TTC549 (cell line): Measurements from ENCODE around the gene TMPRSS6.

ENCODE experiments used
- FAIRE-seq: peaks from 2 replicates; lab custom pipeline; 2012; peaks lifted over from hg19 to GRCh38; lab: Jason Lieb, UNC

The TMPRSS6 gene

GRCh38 chr22:37140686-37141323 is 31.3 kb upstream of the TMPRSS6 start:
- no peak for FAIRE-seq

GRCh38 chr22:37139762-37140161 is 30.2 kb upstream of the TMPRSS6 start:
- FAIRE-seq = no peak

- no peak for FAIRE-seq
Measured at GRCh38 chr22:37138849-37139561, 29.5 kb upstream of the TMPRSS6 start.

- FAIRE-seq = no peak
Measured at GRCh38 chr22:37137903-37138665, 28.6 kb upstream of the TMPRSS6 start.

- FAIRE-seq = no peak
Measured at GRCh38 chr22:37137131-37137530, 27.6 kb upstream of the TMPRSS6 start.

- FAIRE-seq = no peak
Measured at GRCh38 chr22:37135023-37135422, 25.5 kb upstream of the TMPRSS6 start.

- FAIRE-seq = no peak
Measured at GRCh38 chr22:37133304-37134018, 23.9 kb upstream of the TMPRSS6 start.

GRCh38 chr22:37132773-37133172 is 23.3 kb upstream of the TMPRSS6 start:
- FAIRE-seq = no peak

- FAIRE-seq = no peak
Measured at GRCh38 chr22:37129866-37130441, 20.4 kb upstream of the TMPRSS6 start.

- FAIRE-seq = no peak
Measured at GRCh38 chr22:37128555-37129281, 19.2 kb upstream of the TMPRSS6 start.

GRCh38 chr22:37127350-37127878 is 17.9 kb upstream of the TMPRSS6 start:
- FAIRE-seq = no peak

GRCh38 chr22:37126882-37127281 is 17.4 kb upstream of the TMPRSS6 start:
- FAIRE-seq = no peak

GRCh38 chr22:37126383-37126782 is 16.9 kb upstream of the TMPRSS6 start:
- FAIRE-seq = no peak

GRCh38 chr22:37123649-37124048 is 14.1 kb upstream of the TMPRSS6 start:
- FAIRE-seq = no peak

GRCh38 chr22:37122598-37123180 is 13.2 kb upstream of the TMPRSS6 start:
- FAIRE-seq = no peak

- no peak for FAIRE-seq
Measured at GRCh38 chr22:37121887-37122591, 12.5 kb upstream of the TMPRSS6 start.

- no peak for FAIRE-seq
Measured at GRCh38 chr22:37120569-37121340, 11.2 kb upstream of the TMPRSS6 start.

GRCh38 chr22:37119872-37120271 is 10.4 kb upstream of the TMPRSS6 start:
- FAIRE-seq = no peak

- no peak for FAIRE-seq
Measured at GRCh38 chr22:37118083-37118482, 8.6 kb upstream of the TMPRSS6 start.
